ENCODE results near the gene GEN1.

The GEN1 gene

GRCh38 chr2:17762451-17762850, 8.5 kb downstream of the GEN1 start:
- TF ChIP-seq CTCF (IDR thresholded peaks at IDR 0.05; ENCODE audit: insufficient read depth, low read depth, low read length, missing control alignments): no peak
- DNase-seq (ENCODE audit: low read depth): peak; percentile 22
- H3K4me3 ChIP-seq (ENCODE audit: low read length): no peak overlapping the region

- no peak for TF ChIP-seq CTCF (IDR thresholded peaks at IDR 0.05; ENCODE audit: insufficient read depth, low read depth, low read length, missing control alignments)
Measured at GRCh38 chr2:17763641-17764333, 9.8 kb downstream of the GEN1 start.

GRCh38 chr2:17765398-17765797, 11.5 kb downstream of the GEN1 start:
- no peak overlapping the region for H3K4me3 ChIP-seq (ENCODE audit: low read length)
- no peak for TF ChIP-seq CTCF (IDR thresholded peaks at IDR 0.05; ENCODE audit: insufficient read depth, low read depth, low read length, missing control alignments)
- no peak for DNase-seq (ENCODE audit: low read depth)

More at GRCh38 chr2:17763641-17764333, 9.8 kb downstream of the GEN1 start:
- no peak overlapping the region for H3K4me3 ChIP-seq (ENCODE audit: low read length)
- DNase-seq (ENCODE audit: low read depth): no peak

- DNase-seq (ENCODE audit: low read depth): no peak
- TF ChIP-seq CTCF (IDR thresholded peaks at IDR 0.05; ENCODE audit: insufficient read depth, low read depth, low read length, missing control alignments): no peak
- no peak overlapping the region for H3K4me3 ChIP-seq (ENCODE audit: low read length)
Measured at GRCh38 chr2:17768894-17769293, 15.0 kb downstream of the GEN1 start.

- H3K4me3 ChIP-seq (ENCODE audit: low read length): no peak overlapping the region
- no peak for DNase-seq (ENCODE audit: low read depth)
- TF ChIP-seq CTCF (IDR thresholded peaks at IDR 0.05; ENCODE audit: insufficient read depth, low read depth, low read length, missing control alignments): no peak
Measured at GRCh38 chr2:17771956-17772355, 18.0 kb downstream of the GEN1 start.

- no peak overlapping the region for H3K4me3 ChIP-seq (ENCODE audit: low read length)
- no peak for DNase-seq (ENCODE audit: low read depth)
- TF ChIP-seq CTCF (IDR thresholded peaks at IDR 0.05; ENCODE audit: insufficient read depth, low read depth, low read length, missing control alignments): no peak
Measured at GRCh38 chr2:17772532-17772931, 18.6 kb downstream of the GEN1 start.

- TF ChIP-seq CTCF (IDR thresholded peaks at IDR 0.05; ENCODE audit: insufficient read depth, low read depth, low read length, missing control alignments): no peak
- no peak for DNase-seq (ENCODE audit: low read depth)
- no peak overlapping the region for H3K4me3 ChIP-seq (ENCODE audit: low read length)
Measured at GRCh38 chr2:17780546-17780945, 26.6 kb downstream of the GEN1 start.

All from epithelial cell of esophagus (primary cell).